Activated gamma-delta T cell treated with Interleukin-2 at 50 U/mL for 16 hours (primary cell): ENCODE measurements around the gene NRCAM.
"Not testable (repeated sequence)": the region's sequence is repeated elsewhere in the genome, so short reads cannot be mapped to it uniquely, and the experiment has no call there.

Experiments used
- DNase-seq: peaks from one replicate; pipeline ENCODE4 v3.0.0-alpha.2; 2020

The NRCAM gene

GRCh38 chr7:108301387-108301786 lies 154.8 kb downstream of the NRCAM start:
- no peak for DNase-seq

- DNase-seq, result no peak
Measured at GRCh38 chr7:108299251-108299973, 156.8 kb downstream of the NRCAM start.

- DNase-seq, result no peak
Measured at GRCh38 chr7:108296911-108297310, 159.3 kb downstream of the NRCAM start.

GRCh38 chr7:108294595-108294994 lies 161.6 kb downstream of the NRCAM start:
- no peak for DNase-seq

GRCh38 chr7:108293149-108293612 lies 163.1 kb downstream of the NRCAM start:
- no peak for DNase-seq

GRCh38 chr7:108292541-108292940 lies 163.7 kb downstream of the NRCAM start:
- DNase-seq, result no peak

GRCh38 chr7:108291791-108292440 lies 164.3 kb downstream of the NRCAM start:
- no peak for DNase-seq

GRCh38 chr7:108291152-108291508 lies 165.1 kb downstream of the NRCAM start:
- no peak for DNase-seq

GRCh38 chr7:108290459-108291151 lies 165.6 kb downstream of the NRCAM start:
- DNase-seq, result no peak

GRCh38 chr7:108289852-108290251 lies 166.4 kb downstream of the NRCAM start:
- no peak for DNase-seq

- no peak for DNase-seq
Measured at GRCh38 chr7:108287857-108288256, 168.4 kb downstream of the NRCAM start.

GRCh38 chr7:108286290-108286904 lies 169.8 kb downstream of the NRCAM start:
- DNase-seq, result no peak

- no peak for DNase-seq
Measured at GRCh38 chr7:108285778-108286177, 170.5 kb downstream of the NRCAM start.

GRCh38 chr7:108285003-108285368 lies 171.2 kb downstream of the NRCAM start:
- no peak for DNase-seq

- DNase-seq, result no peak
Measured at GRCh38 chr7:108284349-108285002, 171.8 kb downstream of the NRCAM start.

- no peak for DNase-seq
Measured at GRCh38 chr7:108283252-108283651, 173.0 kb downstream of the NRCAM start.

GRCh38 chr7:108282427-108282996 lies 173.7 kb downstream of the NRCAM start:
- no peak for DNase-seq

GRCh38 chr7:108280136-108280535 lies 176.1 kb downstream of the NRCAM start:
- DNase-seq, result no peak

- no peak for DNase-seq
Measured at GRCh38 chr7:108278776-108279175, 177.5 kb downstream of the NRCAM start.

- no peak for DNase-seq
Measured at GRCh38 chr7:108278281-108278680, 178.0 kb downstream of the NRCAM start.

- not testable (repeated sequence) for DNase-seq
Measured at GRCh38 chr7:108274447-108274846, 181.8 kb downstream of the NRCAM start.

GRCh38 chr7:108272891-108273290 lies 183.3 kb downstream of the NRCAM start:
- DNase-seq, result not testable (repeated sequence)
